ENCODE results near the gene PYGB.
A peak's percentile ranks its signal among the peaks of the same experiment; 100 is the strongest.

PYGB gene

GRCh38 chr20:25216199-25216945 is 31.5 kb upstream of the PYGB start:
- no peak for DNase-seq (ENCODE audit: low read depth, low spot score)

DNA sequence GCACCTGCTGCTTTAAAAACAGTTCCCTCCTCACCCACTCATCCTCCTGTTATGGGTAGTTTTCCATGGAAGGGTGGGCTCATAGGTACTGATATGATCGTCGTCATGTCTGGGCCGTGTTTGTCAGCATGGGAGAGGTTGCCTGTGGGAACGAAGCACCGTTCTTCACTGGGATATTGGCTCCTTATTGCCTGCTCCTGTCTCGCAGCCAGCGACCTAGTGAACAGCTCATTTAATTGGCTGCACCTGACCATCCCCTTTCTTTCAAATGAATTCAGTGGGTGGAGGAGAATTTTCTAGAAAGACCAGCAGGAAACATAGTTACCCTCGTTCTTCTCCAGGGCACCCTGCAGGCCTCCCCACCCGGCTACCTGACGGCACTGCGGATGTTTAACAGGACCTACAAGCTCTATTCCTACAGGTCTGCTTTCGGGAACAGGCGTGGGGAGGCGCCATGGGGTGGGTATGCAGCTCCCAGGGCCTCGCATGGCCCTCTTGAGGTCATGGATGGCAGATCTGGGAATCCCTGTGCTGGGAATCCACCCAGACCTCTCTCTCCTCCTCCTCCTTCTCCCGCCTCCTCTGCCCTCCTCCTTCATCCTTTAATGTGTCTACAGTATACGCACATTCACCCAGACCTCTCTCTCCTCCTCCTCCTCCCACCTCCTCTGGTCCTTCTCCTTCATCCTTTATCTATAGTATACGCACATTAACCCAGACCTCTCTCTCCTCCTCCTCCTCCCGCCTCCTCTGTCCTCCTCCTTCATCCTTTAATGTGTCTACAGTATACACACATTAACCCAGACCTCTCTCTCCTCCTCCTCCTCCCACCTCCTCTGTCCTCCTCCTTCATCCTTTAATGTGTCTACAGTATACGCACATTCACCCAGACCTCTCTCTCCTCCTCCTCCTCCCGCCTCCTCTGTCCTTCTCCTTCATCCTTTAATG is 30.4 kb upstream of the PYGB start:
- DNase-seq (ENCODE audit: low read depth, low spot score): no peak

- DNase-seq (ENCODE audit: low read depth, low spot score): no peak
Observed at GRCh38 chr20:25218109-25218486, 29.8 kb upstream of the PYGB start.

DNA sequence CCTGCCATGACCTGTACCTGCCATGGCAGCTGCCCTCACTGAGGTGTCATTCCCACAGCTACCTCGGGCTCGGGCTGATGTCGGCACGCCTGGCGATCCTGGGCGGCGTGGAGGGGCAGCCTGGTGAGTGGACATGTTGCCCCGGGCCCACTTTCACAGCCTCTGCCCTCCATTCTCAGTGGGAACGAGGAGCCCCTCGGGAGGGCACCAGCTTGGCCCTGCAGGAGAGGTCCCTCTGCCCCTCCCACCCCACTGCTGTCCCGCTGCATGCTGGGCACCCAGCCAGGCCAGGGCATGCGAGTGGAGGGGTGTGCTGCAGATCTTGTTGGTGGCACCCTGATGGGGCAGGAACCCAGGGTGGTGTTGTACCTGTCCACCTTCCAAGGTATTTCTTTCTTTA is 29.4 kb upstream of the PYGB start:
- no peak for DNase-seq (ENCODE audit: low read depth, low spot score)

- DNase-seq (ENCODE audit: low read depth, low spot score): no peak
Observed at GRCh38 chr20:25219365-25219764, 28.5 kb upstream of the PYGB start.

GRCh38 chr20:25220021-25220730 is 27.7 kb upstream of the PYGB start:
- peak; percentile 72 for DNase-seq (ENCODE audit: low read depth, low spot score)

- no peak for DNase-seq (ENCODE audit: low read depth, low spot score)
Observed at GRCh38 chr20:25220810-25221591, 26.9 kb upstream of the PYGB start.

DNA sequence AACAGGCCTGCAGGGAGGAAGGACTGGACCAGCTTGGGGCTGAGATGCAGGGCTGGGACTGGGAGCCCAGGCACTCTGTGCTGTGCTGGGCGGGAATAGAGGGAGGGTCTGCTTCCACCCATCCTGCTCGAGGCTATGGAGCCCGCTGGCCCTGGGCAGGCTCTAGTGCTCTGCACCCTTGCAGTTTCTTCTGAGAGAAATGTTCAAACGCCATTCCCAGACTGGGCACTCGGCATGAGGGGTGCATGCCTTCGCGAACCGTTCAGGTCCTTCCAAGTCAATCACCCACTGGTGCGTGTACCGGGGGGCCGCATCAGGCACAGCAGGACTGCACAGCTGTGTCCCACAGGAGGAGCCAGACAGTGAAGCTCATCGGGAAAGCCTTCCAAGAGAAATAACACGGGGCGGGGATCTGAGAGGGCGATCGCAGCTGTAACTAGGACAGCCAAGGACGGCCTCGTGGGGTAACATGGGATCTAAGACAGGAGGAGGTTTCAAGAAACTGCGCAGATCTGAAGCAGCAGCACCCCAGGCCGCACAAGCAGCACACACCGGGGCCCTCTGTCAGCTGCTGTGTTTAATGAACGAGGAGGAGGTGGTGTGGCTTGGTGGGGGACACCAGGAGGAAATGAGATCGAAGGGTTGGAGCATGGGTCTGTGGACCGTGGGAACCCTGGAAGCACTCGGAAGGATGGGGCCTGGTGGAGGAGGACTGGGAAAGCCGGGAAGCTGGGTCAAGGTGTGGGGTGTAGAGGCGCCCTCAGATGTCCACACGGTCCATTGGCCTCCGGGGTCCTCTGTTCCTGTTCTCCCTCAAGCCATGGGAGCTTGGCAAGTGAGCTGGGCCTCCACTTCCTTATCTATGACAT is 26.1 kb upstream of the PYGB start:
- DNase-seq (ENCODE audit: low read depth, low spot score): no peak

DNA sequence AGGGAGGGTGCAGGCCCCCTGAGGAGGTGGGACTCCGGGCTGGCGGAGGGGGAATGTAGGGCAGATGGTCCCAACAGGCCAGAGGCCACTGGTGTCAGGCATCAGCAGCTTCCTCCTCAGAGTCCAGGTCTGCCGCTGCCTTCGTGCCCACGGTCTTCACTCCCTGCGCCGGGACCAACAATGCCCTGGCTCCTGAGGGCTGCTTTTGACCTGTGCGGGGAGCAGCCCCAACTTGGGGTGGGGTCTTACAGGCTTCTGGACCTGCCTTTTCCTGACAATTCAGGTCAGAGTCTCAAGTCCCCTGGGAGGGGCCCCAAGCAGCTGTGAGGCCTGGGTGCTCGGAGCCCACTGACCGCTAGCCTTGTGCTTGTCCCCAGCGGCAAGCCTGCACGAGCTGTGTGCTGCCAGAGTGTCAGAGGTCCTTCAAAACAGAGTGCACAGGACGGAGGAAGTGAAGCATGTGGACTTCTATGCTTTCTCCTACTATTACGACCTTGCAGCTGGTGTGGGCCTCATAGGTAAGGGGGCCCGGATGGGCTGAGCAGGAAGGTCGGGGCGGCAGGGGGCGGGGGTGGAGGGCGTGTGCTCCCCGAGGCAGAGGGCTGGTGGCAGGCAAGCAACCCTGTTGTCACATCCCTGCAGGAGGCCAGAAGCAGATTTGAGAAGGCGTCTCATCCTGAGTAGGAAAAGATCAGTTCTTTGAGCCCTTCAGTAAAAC is 25.3 kb upstream of the PYGB start:
- no peak for DNase-seq (ENCODE audit: low read depth, low spot score)

- peak; percentile 91 for DNase-seq (ENCODE audit: low read depth, low spot score)
Observed at GRCh38 chr20:25223179-25223661, 24.7 kb upstream of the PYGB start.

DNA sequence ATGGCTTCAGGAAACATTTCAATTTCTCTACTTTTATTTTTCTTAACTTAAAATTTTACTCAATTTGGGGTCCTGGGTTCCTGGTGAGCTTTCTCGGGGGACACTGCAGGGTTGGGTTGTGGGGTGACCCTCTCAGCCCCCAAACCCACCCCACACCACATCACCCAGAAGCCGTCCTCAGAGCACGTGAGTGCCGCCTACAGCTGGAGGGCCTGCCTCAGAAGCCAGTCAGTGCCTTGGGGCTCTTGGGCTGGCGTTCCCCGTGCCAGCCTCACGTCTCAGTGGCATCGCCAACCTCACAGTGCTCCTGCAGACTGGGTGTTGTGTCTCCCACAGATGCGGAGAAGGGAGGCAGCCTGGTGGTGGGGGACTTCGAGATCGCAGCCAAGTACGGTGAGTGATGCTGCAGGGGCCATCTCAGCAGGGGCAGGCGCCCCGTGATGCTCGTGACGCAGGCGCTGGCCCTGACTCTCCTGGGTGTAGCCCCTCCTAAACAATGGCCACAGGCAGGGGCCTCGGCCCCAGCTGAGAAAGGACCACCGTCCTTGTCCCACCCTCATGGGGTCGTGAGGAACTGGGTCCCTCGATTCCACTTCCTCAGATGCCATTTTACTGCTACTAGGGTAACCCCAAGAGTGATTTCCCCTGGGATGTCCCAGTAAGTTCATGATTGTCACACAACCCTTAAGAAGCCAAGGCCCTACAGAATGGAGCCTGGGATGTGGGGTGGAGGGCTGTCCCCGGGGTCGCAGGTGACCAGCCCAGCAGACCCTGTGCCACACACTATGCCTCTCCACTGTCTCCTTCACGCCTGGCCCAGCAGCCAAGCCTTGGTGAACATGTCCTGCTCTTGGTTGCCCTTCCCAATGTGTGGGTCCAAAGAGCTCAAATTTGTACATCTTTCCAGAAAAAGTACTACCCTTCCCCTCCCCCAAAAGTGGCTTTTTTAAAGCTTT is 23.8 kb upstream of the PYGB start:
- DNase-seq (ENCODE audit: low read depth, low spot score): no peak

- DNase-seq (ENCODE audit: low read depth, low spot score): no peak
Observed at GRCh38 chr20:25224941-25225340, 22.9 kb upstream of the PYGB start.

DNA sequence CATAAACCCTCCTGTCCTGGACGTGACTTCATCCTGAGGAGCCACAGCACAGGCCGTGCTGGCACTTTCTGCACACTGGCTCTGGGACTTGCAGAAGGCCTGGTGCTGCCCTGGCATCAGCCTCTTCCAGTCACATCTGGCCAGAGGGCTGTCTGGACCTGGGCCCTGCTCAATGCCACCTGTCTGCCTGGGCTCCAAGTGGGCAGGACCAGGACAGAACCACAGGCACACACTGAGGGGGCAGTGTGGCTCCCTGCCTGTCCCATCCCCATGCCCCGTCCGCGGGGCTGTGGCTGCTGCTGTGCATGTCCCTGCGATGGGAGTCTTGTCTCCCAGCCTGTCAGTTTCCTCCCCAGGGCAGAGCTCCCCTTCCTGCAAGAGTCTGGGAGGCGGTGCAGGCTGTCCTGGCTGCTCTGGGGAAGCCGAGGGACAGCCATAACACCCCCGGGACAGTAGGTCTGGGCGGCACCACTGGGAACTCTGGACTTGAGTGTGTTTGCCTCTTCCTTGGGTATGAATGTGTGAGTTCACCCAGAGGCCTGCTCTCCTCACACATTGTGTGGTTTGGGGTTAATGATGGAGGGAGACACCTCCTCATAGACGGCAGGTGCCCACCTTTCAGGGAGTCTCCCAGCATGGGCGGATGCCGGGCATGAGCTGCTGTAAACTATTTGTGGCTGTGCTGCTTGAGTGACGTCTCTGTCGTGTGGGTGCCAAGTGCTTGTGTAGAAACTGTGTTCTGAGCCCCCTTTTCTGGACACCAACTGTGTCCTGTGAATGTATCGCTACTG is 22.0 kb upstream of the PYGB start:
- no peak for DNase-seq (ENCODE audit: low read depth, low spot score)

DNA sequence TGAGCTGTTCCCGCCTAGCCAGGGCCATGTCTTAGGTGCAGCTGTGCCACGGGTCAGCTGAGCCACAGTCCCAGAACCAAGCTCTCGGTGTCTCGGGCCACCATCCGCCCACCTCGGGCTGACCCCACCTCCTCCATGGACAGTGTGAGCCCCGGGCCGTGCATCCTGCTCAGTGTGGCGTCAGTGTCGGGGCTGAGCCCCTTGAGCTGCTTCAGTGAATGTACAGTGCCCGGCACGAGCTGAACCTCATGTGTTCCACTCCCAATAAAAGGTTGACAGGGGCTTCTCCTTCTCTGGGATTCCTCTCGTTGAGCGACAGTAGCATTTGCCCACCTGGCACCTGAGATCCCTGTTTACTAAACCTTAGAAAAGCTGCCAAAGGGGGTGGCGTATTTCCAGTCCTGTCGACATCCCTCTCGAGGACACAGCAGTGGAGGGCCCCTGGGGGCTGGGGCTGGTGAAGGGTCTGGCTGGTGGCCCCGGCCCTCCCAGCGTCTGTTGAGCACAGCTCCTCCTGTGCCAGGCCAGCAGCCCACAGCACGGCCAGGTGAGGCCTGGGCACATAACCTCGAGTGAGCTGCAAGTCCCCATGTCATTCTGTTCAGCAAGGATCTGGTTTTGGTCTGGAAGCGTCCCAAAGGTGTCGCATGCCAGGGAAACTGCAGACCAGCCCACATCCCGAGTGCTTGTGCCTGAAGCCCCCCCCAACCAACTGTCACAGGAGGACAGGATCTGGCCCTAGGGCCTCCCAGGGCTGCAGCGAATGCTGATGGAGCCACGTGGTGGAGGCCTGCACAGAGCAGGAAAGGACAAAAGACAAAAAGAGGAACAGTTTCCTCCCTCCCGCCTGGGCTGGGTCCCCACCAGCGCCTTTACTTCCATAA is 21.2 kb upstream of the PYGB start:
- DNase-seq (ENCODE audit: low read depth, low spot score): no peak

- DNase-seq (ENCODE audit: low read depth, low spot score): no peak
Observed at GRCh38 chr20:25227317-25227831, 20.5 kb upstream of the PYGB start.

- DNase-seq (ENCODE audit: low read depth, low spot score): no peak
Observed at GRCh38 chr20:25229486-25230165, 18.3 kb upstream of the PYGB start.
